Measurements from ENCODE around the gene TNMD.

- no peak for TF ChIP-seq CTCF (conservative IDR thresholded peaks at IDR 0.05; ENCODE audit: low read depth, low read length)
- no peak for TF ChIP-seq EZH2 (IDR thresholded peaks at IDR 0.05; ENCODE audit: low read length, unreplicated experiment)
- TF ChIP-seq EZH2phosphoT487 (IDR thresholded peaks at IDR 0.05; ENCODE audit: borderline replicate concordance, low read length) = no peak
These were observed 15.6 kb downstream of the TNMD start for GRCh38 chrX:100600340-100600739.

All from PC-3 (cell line).